NB4 (cell line): ENCODE data around the gene HS3ST1.

Source experiments
- CTCF ChIP-seq: IDR thresholded peaks from one replicate; pipeline ENCODE4 v1.5.1; 2012; ENCODE audit warnings: low read depth, low read length
- MAX ChIP-seq: IDR thresholded peaks from 2 replicates; pipeline ENCODE4 v1.6.1; 2011; ENCODE audit warnings: low read depth, low read length
- POLR2A ChIP-seq: IDR thresholded peaks from 2 replicates; pipeline ENCODE4 v1.6.1; 2011; ENCODE audit warnings: mild to moderate bottlenecking; ENCODE audit not compliant: insufficient read length; ENCODE audit errors: extremely low read depth

DNA sequence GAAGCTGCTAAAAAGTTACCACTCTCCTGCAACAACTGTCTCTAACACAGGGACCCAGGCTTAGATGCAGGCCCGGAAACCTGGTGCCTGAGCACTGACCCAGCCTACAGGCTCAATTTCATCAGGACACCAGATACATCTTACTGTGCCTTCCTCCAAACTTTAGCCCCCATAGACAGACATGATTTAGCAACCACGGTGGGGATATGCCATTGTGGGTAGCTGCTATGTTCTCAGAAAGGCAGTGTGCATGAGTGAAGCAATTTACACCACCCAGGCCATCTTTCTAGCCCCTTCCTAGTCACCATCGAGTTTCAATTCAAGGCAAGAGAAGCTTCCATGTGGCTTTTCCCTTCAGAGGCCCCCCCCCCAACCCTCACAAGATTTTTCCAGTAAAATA is 2.7 kb downstream of the HS3ST1 start:
- TF ChIP-seq POLR2A (no peak), CTCF (no peak), MAX (no peak)
